Spleen (tissue), 11 donors: ENCODE data around the gene GAREM1. TPM values are rescaled to one million over a fixed set of nuclear protein-coding genes. Genes with fewer than 3 reads are reported as not detected.

ENCODE experiments used
- DNase-seq: peaks from one replicate; pipeline ENCODE4 v3.0.0-alpha.2; 2020
- H3K27ac ChIP-seq, 8 donors: fragments of 200-600 bp; sonication (generic) in 7 of 8; 1 replicate in 4 of 8; 2 replicates in 4 of 8; pipeline versions ENCODE4 v1.5.0 to v1.8.0; 2016 to 2021; ENCODE audit warnings: inconsistent platforms in 4 of 8, mild to moderate bottlenecking in 4 of 8, moderate library complexity in 1 of 8
- H3K27me3 ChIP-seq, 7 donors: fragments of 200-600 bp; sonication (generic) in 6 of 7; replicated peaks in 1 of 7; 1 replicate in 4 of 7; 2 replicates in 3 of 7; pipeline versions ENCODE4 v1.5.0 to v1.8.0; 2016 to 2021; ENCODE audit warnings: inconsistent platforms in 3 of 7, mild to moderate bottlenecking in 1 of 7
- H3K36me3 ChIP-seq, 6 donors: fragments of 200-600 bp; sonication (generic) in 5 of 6; 1 replicate in 4 of 6; 2 replicates in 2 of 6; pipeline versions ENCODE4 v1.5.0 to v1.8.0; 2016 to 2021; ENCODE audit warnings: inconsistent platforms in 2 of 6
- H3K4me1 ChIP-seq, 6 donors: fragments of 200-600 bp; sonication (generic) in 5 of 6; 1 replicate in 3 of 6; 2 replicates in 3 of 6; pipeline versions ENCODE4 v1.5.0 to v1.8.0; 2016 to 2021; ENCODE audit warnings: inconsistent platforms in 3 of 6
- H3K4me3 ChIP-seq, 8 donors: fragments of 200-600 bp; sonication (generic) in 7 of 8; 1 replicate in 4 of 8; 2 replicates in 4 of 8; pipeline versions ENCODE4 v1.5.0 to v1.8.0; 2016 to 2021; ENCODE audit warnings: inconsistent platforms in 4 of 8, mild to moderate bottlenecking in 4 of 8, moderate library complexity in 2 of 8
- H3K9me3 ChIP-seq, 8 donors: fragments of 200-600 bp; sonication (generic) in 7 of 8; 1 replicate in 4 of 8; 2 replicates in 4 of 8; pipeline versions ENCODE4 v1.5.0 to v1.8.0; 2016 to 2021; ENCODE audit warnings: inconsistent platforms in 4 of 8
- POLR2A ChIP-seq, 3 donors: fragments of 450-650 bp; IDR thresholded peaks; one replicate each; pipeline ENCODE4 v1.5.1; 2017; ENCODE audit warnings: antibody characterized with exemption in 3 of 3, mild to moderate bottlenecking in 1 of 3
- POLR2AphosphoS5 ChIP-seq, 3 donors: sonication (generic); formaldehyde crosslinking; IDR thresholded peaks; one replicate each; pipeline ENCODE4 v1.5.1; 2017; ENCODE audit warnings: antibody characterized with exemption in 3 of 3
- WGBS, 5 donors: extraction: QIAGEN DNeasy Blood & Tissue Kit in 3 of 5; methylation state at CpG; one replicate each; pipeline versions ENCODE4 v1.1.5 to v1.1.7; 2013 to 2018; 5-methylcytosine and 5-hydroxymethylcytosine counted together
- intact Hi-C: fragments of 100-400 bp; cut with DNase I; formaldehyde crosslinking; loops from one replicate; pipeline ENCODE4 v1.15.0; 2023; ENCODE audit warnings: low total_unique reads
- polyA plus RNA-seq, 3 donors: library from polyadenylated mRNA; stranded (reverse); fragments of 200-250 nt; gene quantifications; one replicate each; pipeline ENCODE4 v1.2.1, GENCODE V29; 2013
- total RNA-seq, 7 donors: library from RNA; depleted of rRNA in 3 of 7; stranded (reverse); fragments of >200 nt in 3 of 7; fragmentation: NEBNext Ultra II Directional in 4 of 7; extraction: Animal tissue kit (Norgen Biotek cat#: 25700) in 4 of 7; gene quantifications; one replicate each; pipeline versions ENCODE4 v1.1.0 to v1.2.1, GENCODE V29; 2016 to 2021
- TF ChIP-seq, protein P1 (sequence below), 11 experiments: fragments of 200-600 bp in 7 of 11; fragments of 450-650 bp in 4 of 11; sonication (generic) in 4 of 11; IDR thresholded peaks in 8 of 11; conservative IDR thresholded peaks in 3 of 11; 1 replicate in 7 of 11; 2 replicates in 4 of 11; pipeline versions ENCODE4 v1.4.0 to v1.8.0; 2016 to 2021; ENCODE audit warnings: antibody characterized with exemption in 11 of 11, inconsistent platforms in 4 of 11, mild to moderate bottlenecking in 1 of 11
- donor health status: healthy with polysubstance abuse.
- donor health status: DM: no; HTN: no; CAD: no; lungs with moderate emphysema.
- donor health status: DM: no; HTN: no; CAD: no.
- donor health status: Bipolar disorder and iron deficiency.
- donor health status: healthy.
- donor health status: DM: no; HTN: no; CAD: no.
- donor health status: DM: yes; HTN: yes; CAD: no.

The GAREM1 gene
- total and polyA plus RNA-seq, 10 donors, result 0.20 to 8.2 (median 3.5) TPM

DNA sequence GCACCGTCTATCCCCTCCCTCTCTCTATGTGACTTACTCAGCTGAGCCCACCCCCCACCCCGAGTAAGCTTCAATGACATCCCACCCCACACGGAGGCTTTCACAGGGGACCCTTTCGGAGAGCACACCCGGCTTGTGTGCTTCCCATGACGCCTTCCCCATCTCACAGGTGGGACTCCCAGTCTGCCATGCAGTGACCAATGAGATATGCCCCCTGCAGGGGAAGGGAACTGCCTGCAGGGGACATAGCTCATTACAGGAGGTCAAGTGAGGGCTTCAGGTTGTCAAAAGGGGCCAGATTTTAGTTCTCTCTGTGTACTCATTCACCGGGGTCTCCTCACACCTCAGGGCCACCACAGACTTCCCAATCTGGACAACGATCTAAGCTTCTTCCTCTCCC, 112.6 kb downstream of the GAREM1 start:
- WGBS, 5 donors, result 66 to 83% (median 76%) methylated on average over 8 of the region's 8 CpGs
- TF ChIP-seq POLR2AphosphoS5 (IDR thresholded peaks at IDR 0.05) (no peak), POLR2A (IDR thresholded peaks at IDR 0.05) (no peak)
- TF ChIP-seq, protein P1, sequence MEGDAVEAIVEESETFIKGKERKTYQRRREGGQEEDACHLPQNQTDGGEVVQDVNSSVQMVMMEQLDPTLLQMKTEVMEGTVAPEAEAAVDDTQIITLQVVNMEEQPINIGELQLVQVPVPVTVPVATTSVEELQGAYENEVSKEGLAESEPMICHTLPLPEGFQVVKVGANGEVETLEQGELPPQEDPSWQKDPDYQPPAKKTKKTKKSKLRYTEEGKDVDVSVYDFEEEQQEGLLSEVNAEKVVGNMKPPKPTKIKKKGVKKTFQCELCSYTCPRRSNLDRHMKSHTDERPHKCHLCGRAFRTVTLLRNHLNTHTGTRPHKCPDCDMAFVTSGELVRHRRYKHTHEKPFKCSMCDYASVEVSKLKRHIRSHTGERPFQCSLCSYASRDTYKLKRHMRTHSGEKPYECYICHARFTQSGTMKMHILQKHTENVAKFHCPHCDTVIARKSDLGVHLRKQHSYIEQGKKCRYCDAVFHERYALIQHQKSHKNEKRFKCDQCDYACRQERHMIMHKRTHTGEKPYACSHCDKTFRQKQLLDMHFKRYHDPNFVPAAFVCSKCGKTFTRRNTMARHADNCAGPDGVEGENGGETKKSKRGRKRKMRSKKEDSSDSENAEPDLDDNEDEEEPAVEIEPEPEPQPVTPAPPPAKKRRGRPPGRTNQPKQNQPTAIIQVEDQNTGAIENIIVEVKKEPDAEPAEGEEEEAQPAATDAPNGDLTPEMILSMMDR (IDR thresholded peaks at IDR 0.05 in 8 of 11, conservative IDR thresholded peaks at IDR 0.05 in 3 of 11), result no peak
- intact Hi-C loops, result no loop called here

DNA sequence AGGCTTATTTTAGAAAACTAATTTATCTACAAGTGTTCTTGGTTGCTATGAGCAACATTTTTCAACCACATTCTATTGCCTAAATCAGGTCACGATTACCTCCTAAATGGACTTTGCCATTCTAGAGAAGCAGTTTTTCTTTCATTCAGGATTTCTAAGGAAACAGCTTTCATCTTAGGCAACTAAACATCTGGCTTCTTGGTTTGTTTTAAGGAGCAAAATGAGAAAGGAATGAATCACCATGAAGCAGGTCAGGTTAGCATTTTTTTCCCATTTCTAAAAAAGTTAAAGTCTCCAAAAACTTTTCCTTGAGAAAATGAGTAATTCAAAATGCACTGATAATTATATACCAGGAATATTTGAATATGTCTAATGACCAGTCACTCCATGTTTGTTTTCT, 114.8 kb downstream of the GAREM1 start:
- Histone ChIP-seq H3K27me3 (peaks cover 0 to 5% (median 0%) of the 10 kb centered on the region in 7 donors), H3K9me3 (no peaks in the 10 kb centered on the region), H3K27ac (no peak overlapping the region), H3K4me3 (no peak overlapping the region), H3K36me3 (no peaks in the 10 kb centered on the region), H3K4me1 (peaks cover 0 to 3% (median 0%) of the 10 kb centered on the region in 6 donors)
- TF ChIP-seq POLR2AphosphoS5 (IDR thresholded peaks at IDR 0.05), result no peak
- TF ChIP-seq, protein P1 (IDR thresholded peaks at IDR 0.05 in 8 of 11, conservative IDR thresholded peaks at IDR 0.05 in 3 of 11), result no peak
- TF ChIP-seq POLR2A (IDR thresholded peaks at IDR 0.05), result no peak
- DNase-seq, result no peak
- intact Hi-C loops, result no loop called here
- 78 to 94% (median 84%) methylated on average over 1 of the region's 1 CpG for WGBS, 5 donors

More for the DNA sequence above, 112.6 kb downstream of the GAREM1 start:
- Histone ChIP-seq H3K36me3 (no peaks in the 10 kb centered on the region), H3K9me3 (no peaks in the 10 kb centered on the region), H3K27ac (no peak overlapping the region), H3K4me3 (no peak overlapping the region), H3K27me3 (peaks cover 0 to 5% (median 0%) of the 10 kb centered on the region in 7 donors), H3K4me1 (peaks cover 0 to 3% (median 0%) of the 10 kb centered on the region in 6 donors)
- DNase-seq, result no peak

DNA sequence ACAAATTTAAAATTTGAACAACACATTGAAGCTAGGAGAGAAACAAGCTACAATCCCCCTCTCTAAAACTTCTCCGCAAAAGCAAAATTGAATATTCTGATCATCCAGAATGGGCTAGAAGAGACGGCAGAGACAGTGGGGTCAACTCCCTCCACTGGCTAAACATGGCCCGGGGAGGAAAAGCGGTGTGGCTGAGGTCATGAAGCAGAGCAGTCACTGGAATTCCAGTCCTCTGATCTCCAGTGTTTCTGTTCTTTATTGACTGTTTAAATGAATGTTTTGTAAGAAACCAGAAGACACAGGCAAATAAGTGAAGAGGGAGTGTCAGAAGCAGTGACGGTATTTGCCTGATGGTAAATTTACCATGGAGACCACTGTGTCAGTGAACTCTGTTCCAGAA, 116.2 kb downstream of the GAREM1 start:
- no peaks in the 10 kb centered on the region for H3K9me3 ChIP-seq
- H3K27ac ChIP-seq, result no peak overlapping the region
- 92 to 97% (median 93%) methylated on average over 5 of the region's 5 CpGs for WGBS, 5 donors
- H3K36me3 ChIP-seq, result no peaks in the 10 kb centered on the region
- H3K4me3 ChIP-seq, result no peak overlapping the region
- intact Hi-C loops, result no loop called here
- peaks cover 0 to 5% (median 0%) of the 10 kb centered on the region in 7 donors for H3K27me3 ChIP-seq
- TF ChIP-seq POLR2A (IDR thresholded peaks at IDR 0.05), result no peak
- TF ChIP-seq, protein P1 (IDR thresholded peaks at IDR 0.05 in 8 of 11, conservative IDR thresholded peaks at IDR 0.05 in 3 of 11), result no peak
- TF ChIP-seq POLR2AphosphoS5 (IDR thresholded peaks at IDR 0.05), result no peak
- no peak for DNase-seq
- peaks cover 0 to 3% (median 0%) of the 10 kb centered on the region in 6 donors for H3K4me1 ChIP-seq

DNA sequence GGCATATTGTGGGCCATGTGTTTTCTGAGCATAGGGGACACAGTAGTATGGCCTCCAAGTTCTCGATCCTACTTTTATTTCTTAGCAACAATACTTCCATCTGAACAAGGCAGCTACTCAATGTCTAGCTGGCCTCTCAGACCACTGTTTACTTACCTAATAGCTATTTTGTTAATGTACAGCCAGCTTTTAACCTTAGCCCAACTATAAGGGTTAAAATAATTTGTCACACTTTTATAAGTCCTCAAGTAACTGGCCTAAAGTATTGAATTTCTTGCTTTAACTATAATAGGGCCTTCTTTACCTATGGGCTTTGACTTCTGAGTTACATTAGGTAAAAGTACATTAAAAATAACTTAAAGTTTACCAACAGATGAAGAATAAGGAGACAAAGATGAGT, 117.4 kb downstream of the GAREM1 start:
- intact Hi-C loops, result no loop called here
- H3K4me3 ChIP-seq, result no peak overlapping the region
- no peaks in the 10 kb centered on the region for H3K36me3 ChIP-seq
- TF ChIP-seq, protein P1 (IDR thresholded peaks at IDR 0.05 in 8 of 11, conservative IDR thresholded peaks at IDR 0.05 in 3 of 11), result no peak
- TF ChIP-seq POLR2AphosphoS5 (IDR thresholded peaks at IDR 0.05) (no peak), POLR2A (IDR thresholded peaks at IDR 0.05) (no peak)
- H3K4me1 ChIP-seq, result peaks cover 0 to 1% (median 0%) of the 10 kb centered on the region in 6 donors
- no peak for DNase-seq
- H3K27me3 ChIP-seq, result peaks cover 0 to 3% (median 0%) of the 10 kb centered on the region in 7 donors
- 86 to 97% (median 94%) methylated on average over 1 of the region's 1 CpG for WGBS, 5 donors
- H3K27ac ChIP-seq, result no peak overlapping the region
- H3K9me3 ChIP-seq, result no peaks in the 10 kb centered on the region
